ENCODE results near the gene PP2D1. TPM values are rescaled to one million over a fixed set of nuclear protein-coding genes. Genes with fewer than 3 reads are reported as not detected.
"Not testable (repeated sequence)": the region's sequence is repeated elsewhere in the genome, so short reads cannot be mapped to it uniquely, and the experiment has no call there.

Gene PP2D1
- total RNA-seq, 4 donors from 2014 or later = not detected

DNA sequence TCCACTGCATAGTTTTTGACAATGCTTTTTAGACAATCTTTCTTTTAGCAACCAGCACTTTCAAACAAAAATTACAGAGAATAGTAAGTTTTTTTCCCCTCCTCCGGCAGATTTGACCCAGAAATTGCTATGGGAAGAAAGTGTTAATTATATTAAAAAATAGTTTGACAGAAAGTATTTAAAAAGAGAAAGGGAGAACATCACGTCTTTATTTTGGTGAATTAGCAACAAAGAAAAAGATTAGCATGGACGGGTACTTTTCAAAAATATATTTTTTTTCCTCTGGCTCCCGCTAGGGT is 27.4 kb upstream of the PP2D1 start:
- TF ChIP-seq, protein P1, sequence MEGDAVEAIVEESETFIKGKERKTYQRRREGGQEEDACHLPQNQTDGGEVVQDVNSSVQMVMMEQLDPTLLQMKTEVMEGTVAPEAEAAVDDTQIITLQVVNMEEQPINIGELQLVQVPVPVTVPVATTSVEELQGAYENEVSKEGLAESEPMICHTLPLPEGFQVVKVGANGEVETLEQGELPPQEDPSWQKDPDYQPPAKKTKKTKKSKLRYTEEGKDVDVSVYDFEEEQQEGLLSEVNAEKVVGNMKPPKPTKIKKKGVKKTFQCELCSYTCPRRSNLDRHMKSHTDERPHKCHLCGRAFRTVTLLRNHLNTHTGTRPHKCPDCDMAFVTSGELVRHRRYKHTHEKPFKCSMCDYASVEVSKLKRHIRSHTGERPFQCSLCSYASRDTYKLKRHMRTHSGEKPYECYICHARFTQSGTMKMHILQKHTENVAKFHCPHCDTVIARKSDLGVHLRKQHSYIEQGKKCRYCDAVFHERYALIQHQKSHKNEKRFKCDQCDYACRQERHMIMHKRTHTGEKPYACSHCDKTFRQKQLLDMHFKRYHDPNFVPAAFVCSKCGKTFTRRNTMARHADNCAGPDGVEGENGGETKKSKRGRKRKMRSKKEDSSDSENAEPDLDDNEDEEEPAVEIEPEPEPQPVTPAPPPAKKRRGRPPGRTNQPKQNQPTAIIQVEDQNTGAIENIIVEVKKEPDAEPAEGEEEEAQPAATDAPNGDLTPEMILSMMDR (IDR thresholded peaks at IDR 0.05) = no peak
- no peak for TF ChIP-seq POLR2A (IDR thresholded peaks at IDR 0.05)
- Histone ChIP-seq H3K9me3 (no peaks in the 10 kb centered on the region), H3K4me3 (peak overlapping the region; percentile 69 to 92 (median 84)), H3K4me1 (peaks cover 0 to 34% (median 7%) of the 10 kb centered on the region in 4 donors), H3K27me3 (no peaks in the 10 kb centered on the region), H3K36me3 (no peaks in the 10 kb centered on the region), H3K27ac (peak overlapping the region; percentile 89 to 98 (median 97))
- DNase-seq = no peak

DNA sequence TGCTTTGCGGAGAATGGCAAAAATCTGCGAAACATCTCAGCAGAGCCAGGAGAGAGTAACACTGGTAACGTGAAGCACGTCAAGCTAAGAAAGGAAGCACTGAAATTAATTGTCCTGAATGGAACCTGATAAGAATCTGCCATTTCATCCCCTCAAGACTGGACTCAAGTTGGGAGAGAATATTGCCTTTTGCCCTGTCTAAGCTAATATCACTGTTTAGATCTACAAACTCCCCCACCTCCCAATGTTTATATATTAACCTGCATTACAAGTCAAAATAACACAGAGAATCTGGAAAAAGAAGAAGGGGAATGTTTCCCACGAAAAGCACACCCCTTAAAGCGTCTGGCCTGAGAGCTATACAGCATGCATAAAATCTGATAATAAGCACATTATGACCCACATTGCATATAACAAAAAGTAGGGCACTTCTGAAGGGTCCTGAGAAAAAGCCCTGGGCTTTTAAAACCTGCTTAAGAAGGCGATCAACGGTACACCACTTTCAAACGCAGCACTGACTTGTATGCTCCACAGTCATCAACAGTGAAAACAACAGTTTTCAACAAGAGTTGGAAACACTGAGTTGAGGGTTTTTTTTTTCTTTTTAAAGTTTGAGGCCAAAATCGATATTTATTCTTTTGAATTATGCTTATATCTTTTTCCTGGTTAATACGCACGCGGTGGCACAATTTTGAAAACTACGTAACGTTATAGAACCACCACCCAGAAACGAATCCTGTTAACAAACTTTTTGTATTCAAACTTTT is 26.8 kb upstream of the PP2D1 start:
- Histone ChIP-seq H3K36me3 (no peaks in the 10 kb centered on the region), H3K27ac (peak overlapping the region; percentile 89 to 98 (median 97)), H3K9me3 (no peaks in the 10 kb centered on the region), H3K4me1 (peaks cover 0 to 29% (median 5%) of the 10 kb centered on the region in 4 donors), H3K27me3 (no peaks in the 10 kb centered on the region), H3K4me3 (peak overlapping the region; percentile 69 to 92 (median 84))
- peak in 1 of 3 donors; percentile 21 for DNase-seq
- TF ChIP-seq POLR2A (IDR thresholded peaks at IDR 0.05) = no peak
- TF ChIP-seq, protein P1 (IDR thresholded peaks at IDR 0.05) = no peak

DNA sequence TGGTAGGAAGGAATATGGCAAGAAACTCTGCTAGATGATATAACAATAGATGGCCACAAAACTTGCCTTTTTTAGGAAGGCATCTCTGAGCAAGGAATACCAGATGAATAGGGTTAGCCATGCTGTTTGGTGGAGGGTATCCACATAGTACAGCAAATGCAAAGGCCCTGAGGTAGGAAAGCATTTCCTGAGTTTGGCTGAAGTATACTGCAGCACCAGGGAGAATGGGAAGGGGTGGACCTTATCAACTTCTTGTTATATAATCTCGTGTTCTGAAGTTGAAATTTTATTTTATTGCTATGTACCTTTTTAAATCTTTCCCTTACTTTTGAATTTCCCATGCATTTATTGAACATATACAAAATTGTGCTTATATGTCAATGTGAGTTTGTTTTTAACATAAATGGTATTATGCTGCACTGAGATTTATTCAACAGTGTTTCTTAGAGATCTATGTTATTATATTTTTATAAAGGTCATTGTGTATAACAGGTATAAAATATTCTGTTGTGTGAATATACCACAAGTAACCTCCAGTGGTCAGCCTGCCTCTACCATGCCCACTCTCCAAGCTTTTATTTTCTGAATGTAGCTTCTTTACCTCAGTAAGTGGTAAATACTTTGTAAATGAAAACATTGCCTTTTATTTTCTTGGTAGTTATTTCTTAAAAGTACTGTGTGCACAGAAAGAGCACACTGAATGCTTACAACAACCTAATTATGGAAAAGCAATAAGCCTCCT is 25.4 kb upstream of the PP2D1 start:
- H3K27me3 ChIP-seq = no peaks in the 10 kb centered on the region
- H3K4me3 ChIP-seq = no peak overlapping the region
- TF ChIP-seq, protein P1 (IDR thresholded peaks at IDR 0.05) = peak in 1 of 6 experiments; percentile 15
- TF ChIP-seq POLR2A (IDR thresholded peaks at IDR 0.05) = no peak
- no peak overlapping the region for H3K27ac ChIP-seq
- no peak for DNase-seq
- H3K4me1 ChIP-seq = peaks cover 0 to 14% (median 0%) of the 10 kb centered on the region in 4 donors
- no peaks in the 10 kb centered on the region for H3K9me3 ChIP-seq
- no peaks in the 10 kb centered on the region for H3K36me3 ChIP-seq

DNA sequence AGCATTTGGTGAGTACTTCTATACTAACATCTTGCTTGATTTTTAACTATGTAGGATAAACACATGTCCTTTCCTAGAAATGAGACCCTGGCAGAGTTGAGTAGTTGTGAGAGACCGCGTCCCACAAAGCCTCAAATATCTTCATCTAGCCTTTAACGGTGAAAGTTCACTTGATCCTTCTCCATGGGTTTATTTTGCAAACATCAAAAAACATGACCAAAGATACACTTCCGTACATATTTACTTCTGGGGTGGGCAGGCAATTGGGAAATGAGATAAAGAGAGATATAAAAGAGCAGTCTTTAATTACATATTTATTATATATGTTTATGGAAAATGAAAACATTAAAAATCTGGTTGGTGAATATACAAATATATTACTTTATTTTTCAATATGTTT is 23.0 kb upstream of the PP2D1 start:
- no peak for DNase-seq
- no peaks in the 10 kb centered on the region for H3K36me3 ChIP-seq
- no peaks in the 10 kb centered on the region for H3K9me3 ChIP-seq
- no peak overlapping the region for H3K4me3 ChIP-seq
- no peak overlapping the region for H3K27ac ChIP-seq
- H3K27me3 ChIP-seq = no peaks in the 10 kb centered on the region
- peaks cover 0 to 5% (median 0%) of the 10 kb centered on the region in 4 donors for H3K4me1 ChIP-seq
- no peak for TF ChIP-seq POLR2A (IDR thresholded peaks at IDR 0.05)

DNA sequence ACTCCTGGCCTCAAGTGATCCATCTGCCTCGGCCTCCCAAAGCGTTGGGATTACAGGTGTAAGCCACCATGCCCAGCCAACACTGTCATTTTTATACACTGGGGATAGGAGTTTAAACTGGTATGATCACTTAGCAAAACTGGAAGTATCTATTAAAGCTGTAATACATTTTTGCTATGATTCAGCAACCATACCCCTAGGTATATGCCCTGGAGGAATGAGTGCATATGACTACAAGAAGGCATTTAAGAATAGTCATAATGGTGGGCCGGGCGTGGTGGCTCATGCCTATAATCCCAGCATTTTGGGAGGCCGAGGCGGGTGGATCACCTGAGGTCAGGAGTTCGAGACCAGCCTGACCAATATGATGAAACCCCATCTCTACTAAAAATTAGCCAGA is 19.9 kb upstream of the PP2D1 start:
- H3K9me3 ChIP-seq, H3K4me3 ChIP-seq, H3K36me3 ChIP-seq, H3K27me3 ChIP-seq, H3K4me1 ChIP-seq, H3K27ac ChIP-seq, DNase-seq: not testable (repeated sequence)

DNA sequence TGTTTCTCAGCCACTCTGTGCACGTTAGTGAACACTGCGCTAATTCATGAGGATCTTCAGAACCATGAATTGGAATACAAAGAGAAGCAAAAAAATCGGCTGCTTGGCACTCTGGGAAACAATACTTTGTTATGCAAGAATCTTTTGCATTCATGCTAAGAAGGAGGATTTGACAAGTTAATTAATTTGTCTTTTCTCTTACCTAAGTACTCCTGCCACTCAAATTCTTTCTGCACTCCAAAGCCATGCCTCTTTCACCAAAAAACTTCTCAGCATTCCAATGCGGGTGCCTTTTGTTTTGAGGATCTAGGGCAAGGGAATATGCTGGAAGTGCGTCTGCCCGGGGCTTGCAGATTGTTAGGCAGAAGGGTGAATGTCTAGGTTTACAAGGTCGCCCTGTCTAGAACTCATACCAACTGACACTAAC is 16.9 kb upstream of the PP2D1 start:
- Histone ChIP-seq H3K4me1 (peaks cover 0 to 4% (median 0%) of the 10 kb centered on the region in 4 donors), H3K9me3 (no peaks in the 10 kb centered on the region), H3K4me3 (no peak overlapping the region), H3K27ac (no peak overlapping the region), H3K27me3 (no peaks in the 10 kb centered on the region), H3K36me3 (no peaks in the 10 kb centered on the region)
- DNase-seq = no peak
- no peak for TF ChIP-seq POLR2A (IDR thresholded peaks at IDR 0.05)
- TF ChIP-seq, protein P1 (IDR thresholded peaks at IDR 0.05) = no peak
